Measurements from ENCODE around the gene EFCAB10.

DNA sequence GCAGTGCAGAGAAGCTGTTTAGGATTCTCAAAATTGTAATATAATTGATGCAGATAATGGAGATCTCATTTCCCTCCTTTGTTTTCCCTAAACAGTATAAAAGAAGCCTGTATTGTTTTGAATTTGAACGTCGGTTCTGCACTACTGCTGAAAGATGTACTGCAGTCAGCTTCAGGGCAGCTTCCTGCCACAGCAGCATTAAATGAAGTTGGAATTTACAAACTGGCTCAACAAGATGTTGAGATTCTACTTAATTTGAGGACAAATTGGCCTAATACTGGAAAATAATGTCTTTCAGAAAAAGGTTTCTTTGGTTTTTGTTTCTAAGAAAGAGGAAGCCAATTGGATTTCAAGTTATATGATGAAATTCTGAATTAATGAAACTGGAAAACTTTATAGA lies 14.3 kb downstream of the EFCAB10 start:
- TF ChIP-seq, protein P1, sequence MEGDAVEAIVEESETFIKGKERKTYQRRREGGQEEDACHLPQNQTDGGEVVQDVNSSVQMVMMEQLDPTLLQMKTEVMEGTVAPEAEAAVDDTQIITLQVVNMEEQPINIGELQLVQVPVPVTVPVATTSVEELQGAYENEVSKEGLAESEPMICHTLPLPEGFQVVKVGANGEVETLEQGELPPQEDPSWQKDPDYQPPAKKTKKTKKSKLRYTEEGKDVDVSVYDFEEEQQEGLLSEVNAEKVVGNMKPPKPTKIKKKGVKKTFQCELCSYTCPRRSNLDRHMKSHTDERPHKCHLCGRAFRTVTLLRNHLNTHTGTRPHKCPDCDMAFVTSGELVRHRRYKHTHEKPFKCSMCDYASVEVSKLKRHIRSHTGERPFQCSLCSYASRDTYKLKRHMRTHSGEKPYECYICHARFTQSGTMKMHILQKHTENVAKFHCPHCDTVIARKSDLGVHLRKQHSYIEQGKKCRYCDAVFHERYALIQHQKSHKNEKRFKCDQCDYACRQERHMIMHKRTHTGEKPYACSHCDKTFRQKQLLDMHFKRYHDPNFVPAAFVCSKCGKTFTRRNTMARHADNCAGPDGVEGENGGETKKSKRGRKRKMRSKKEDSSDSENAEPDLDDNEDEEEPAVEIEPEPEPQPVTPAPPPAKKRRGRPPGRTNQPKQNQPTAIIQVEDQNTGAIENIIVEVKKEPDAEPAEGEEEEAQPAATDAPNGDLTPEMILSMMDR (IDR thresholded peaks at IDR 0.05): no peak
- TF ChIP-seq RFX5 (IDR thresholded peaks at IDR 0.05; ENCODE audit: low read length) (no peak), EP300 (IDR thresholded peaks at IDR 0.05; ENCODE audit: borderline replicate concordance in 1 of 2, low read depth in 1 of 2, low read length in 1 of 2) (no peak), MXI1 (IDR thresholded peaks at IDR 0.05; ENCODE audit: low read depth, low read length) (no peak), GATA2 (CRISPR knock-in tag; IDR thresholded peaks at IDR 0.05) (no peak), GABPA (IDR thresholded peaks at IDR 0.05; ENCODE audit: low read depth) (no peak)
- TF ChIP-seq, protein P2, sequence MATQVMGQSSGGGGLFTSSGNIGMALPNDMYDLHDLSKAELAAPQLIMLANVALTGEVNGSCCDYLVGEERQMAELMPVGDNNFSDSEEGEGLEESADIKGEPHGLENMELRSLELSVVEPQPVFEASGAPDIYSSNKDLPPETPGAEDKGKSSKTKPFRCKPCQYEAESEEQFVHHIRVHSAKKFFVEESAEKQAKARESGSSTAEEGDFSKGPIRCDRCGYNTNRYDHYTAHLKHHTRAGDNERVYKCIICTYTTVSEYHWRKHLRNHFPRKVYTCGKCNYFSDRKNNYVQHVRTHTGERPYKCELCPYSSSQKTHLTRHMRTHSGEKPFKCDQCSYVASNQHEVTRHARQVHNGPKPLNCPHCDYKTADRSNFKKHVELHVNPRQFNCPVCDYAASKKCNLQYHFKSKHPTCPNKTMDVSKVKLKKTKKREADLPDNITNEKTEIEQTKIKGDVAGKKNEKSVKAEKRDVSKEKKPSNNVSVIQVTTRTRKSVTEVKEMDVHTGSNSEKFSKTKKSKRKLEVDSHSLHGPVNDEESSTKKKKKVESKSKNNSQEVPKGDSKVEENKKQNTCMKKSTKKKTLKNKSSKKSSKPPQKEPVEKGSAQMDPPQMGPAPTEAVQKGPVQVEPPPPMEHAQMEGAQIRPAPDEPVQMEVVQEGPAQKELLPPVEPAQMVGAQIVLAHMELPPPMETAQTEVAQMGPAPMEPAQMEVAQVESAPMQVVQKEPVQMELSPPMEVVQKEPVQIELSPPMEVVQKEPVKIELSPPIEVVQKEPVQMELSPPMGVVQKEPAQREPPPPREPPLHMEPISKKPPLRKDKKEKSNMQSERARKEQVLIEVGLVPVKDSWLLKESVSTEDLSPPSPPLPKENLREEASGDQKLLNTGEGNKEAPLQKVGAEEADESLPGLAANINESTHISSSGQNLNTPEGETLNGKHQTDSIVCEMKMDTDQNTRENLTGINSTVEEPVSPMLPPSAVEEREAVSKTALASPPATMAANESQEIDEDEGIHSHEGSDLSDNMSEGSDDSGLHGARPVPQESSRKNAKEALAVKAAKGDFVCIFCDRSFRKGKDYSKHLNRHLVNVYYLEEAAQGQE (IDR thresholded peaks at IDR 0.05; ENCODE audit: low read depth, low read length): no peak

Measured in SK-N-SH (cell line).